Ovary (tissue), 9 donors: ENCODE measurements around the gene ANKMY1. TPM values are rescaled to one million over a fixed set of nuclear protein-coding genes. Genes with fewer than 3 reads are reported as not detected.

ENCODE experiments used
- DNase-seq, 5 donors: peaks; one replicate each; pipeline ENCODE4 v3.0.0-alpha.2; 2019 to 2020
- H3K27ac ChIP-seq, 2 donors: fragments of 200-600 bp; one replicate each; pipeline versions ENCODE4 v1.5.1 to v1.8.0; 2019 to 2022
- H3K27me3 ChIP-seq: fragments of 200-600 bp; one replicate; pipeline ENCODE4 v1.8.0; 2022
- H3K36me3 ChIP-seq: fragments of 200-600 bp; sonication (generic); one replicate; pipeline ENCODE4 v1.5.1; 2019
- H3K4me1 ChIP-seq: one replicate; pipeline ENCODE4 v1.8.1; 2013; ENCODE audit warnings: mild to moderate bottlenecking, moderate library complexity; ENCODE audit not compliant: insufficient read depth
- H3K4me3 ChIP-seq: fragments of 200-600 bp; sonication (generic); one replicate; pipeline ENCODE4 v1.5.1; 2017
- H3K9me3 ChIP-seq, 2 donors: fragments of 200-600 bp in 1 of 2; sonication (generic) in 1 of 2; one replicate each; pipeline versions ENCODE4 v1.5.1 to v1.8.1; 2013 to 2019; ENCODE audit warnings: mild to moderate bottlenecking in 1 of 2, moderate library complexity in 1 of 2
- EP300 ChIP-seq: sonication (generic); formaldehyde crosslinking; IDR thresholded peaks from one replicate; pipeline ENCODE4 v1.6.1; 2017; ENCODE audit warnings: antibody characterized with exemption
- POLR2A ChIP-seq: fragments of 450-650 bp; IDR thresholded peaks from one replicate; pipeline ENCODE4 v1.6.1; 2017; ENCODE audit warnings: antibody characterized with exemption, mild to moderate bottlenecking, moderate library complexity
- WGBS, 3 donors: extraction: QIAGEN DNeasy Blood & Tissue Kit in 1 of 3; methylation state at CpG; one replicate each; pipeline versions ENCODE4 v1.1.5 to v1.1.7; 2013 to 2017; 5-methylcytosine and 5-hydroxymethylcytosine counted together
- intact Hi-C, 4 donors: fragments of 100-400 bp; cut with DNase I; formaldehyde crosslinking; loops; one replicate each; pipeline versions ENCODE4 v1.11.0 to v1.15.1; 2022 to 2023
- polyA plus RNA-seq, 2 donors: library from polyadenylated mRNA; stranded (reverse); fragments of 200-250 nt in 1 of 2; fragments of 350-450 nt in 1 of 2; fragmentation: Illumina TruSeq in 1 of 2; extraction: RNeasy Lipid Tissue Mini Kit (QIAGEN cat#74804) in 1 of 2; gene quantifications; one replicate each; pipeline ENCODE4 v1.2.3, GENCODE V29; 2013 to 2014
- total RNA-seq, 7 donors: library from RNA; depleted of rRNA in 2 of 7; stranded (reverse); fragments of >200 nt in 2 of 7; fragmentation: NEBNext Ultra II Directional in 3 of 7; extraction: Animal tissue kit (Norgen Biotek cat#: 25700) in 3 of 7; gene quantifications; one replicate each; pipeline versions ENCODE4 v1.1.0 to v1.2.4, GENCODE V29; 2016 to 2023
- TF ChIP-seq, protein P1 (sequence below), 3 donors: fragments of 450-650 bp in 2 of 3; fragments of 200-600 bp in 1 of 3; IDR thresholded peaks; one replicate each; pipeline versions ENCODE4 v1.5.1 to v1.8.0; 2016 to 2022; ENCODE audit warnings: antibody characterized with exemption in 3 of 3, mild to moderate bottlenecking in 1 of 3
- donor health status: DM: no; HTN: no; CAD: no; lungs with moderate emphysema.
- donor health status: DM: no; HTN: no; CAD: no.
- donor health status: Bipolar disorder and iron deficiency.
- donor health status: DM: yes; HTN: yes; CAD: no.
- donor health status: DM: no; HTN: no; CAD: no.
- donor health status: DM: yes; HTN: yes; CAD: no.

The ANKMY1 gene
- total and polyA plus RNA-seq, 9 donors, result 11.5 to 24.2 (median 19.0) TPM

DNA sequence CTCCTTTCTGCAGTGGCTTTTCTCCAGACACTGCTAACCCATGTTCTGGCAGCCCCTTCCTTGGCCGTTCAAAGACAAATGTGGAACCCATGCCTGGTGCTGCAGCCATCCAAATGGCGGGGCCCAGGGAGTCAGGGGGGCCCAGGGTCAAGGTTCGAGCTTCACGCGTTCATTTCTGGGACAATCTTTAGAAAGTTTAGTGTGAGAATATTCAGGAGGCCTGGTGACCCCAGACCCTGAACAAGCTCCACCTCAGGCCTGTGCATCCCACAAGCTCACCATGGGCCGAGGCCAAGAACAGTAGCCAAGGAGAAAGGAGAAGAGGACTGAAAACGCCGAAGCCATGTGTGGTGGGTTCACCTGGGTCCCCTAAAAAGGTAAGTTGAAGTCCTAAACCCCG lies 54.4 kb downstream of the ANKMY1 start:
- no peaks in the 10 kb centered on the region for H3K9me3 ChIP-seq
- H3K4me1 ChIP-seq, result no peaks in the 10 kb centered on the region
- TF ChIP-seq POLR2A (no peak), EP300 (no peak)
- TF ChIP-seq, protein P1, sequence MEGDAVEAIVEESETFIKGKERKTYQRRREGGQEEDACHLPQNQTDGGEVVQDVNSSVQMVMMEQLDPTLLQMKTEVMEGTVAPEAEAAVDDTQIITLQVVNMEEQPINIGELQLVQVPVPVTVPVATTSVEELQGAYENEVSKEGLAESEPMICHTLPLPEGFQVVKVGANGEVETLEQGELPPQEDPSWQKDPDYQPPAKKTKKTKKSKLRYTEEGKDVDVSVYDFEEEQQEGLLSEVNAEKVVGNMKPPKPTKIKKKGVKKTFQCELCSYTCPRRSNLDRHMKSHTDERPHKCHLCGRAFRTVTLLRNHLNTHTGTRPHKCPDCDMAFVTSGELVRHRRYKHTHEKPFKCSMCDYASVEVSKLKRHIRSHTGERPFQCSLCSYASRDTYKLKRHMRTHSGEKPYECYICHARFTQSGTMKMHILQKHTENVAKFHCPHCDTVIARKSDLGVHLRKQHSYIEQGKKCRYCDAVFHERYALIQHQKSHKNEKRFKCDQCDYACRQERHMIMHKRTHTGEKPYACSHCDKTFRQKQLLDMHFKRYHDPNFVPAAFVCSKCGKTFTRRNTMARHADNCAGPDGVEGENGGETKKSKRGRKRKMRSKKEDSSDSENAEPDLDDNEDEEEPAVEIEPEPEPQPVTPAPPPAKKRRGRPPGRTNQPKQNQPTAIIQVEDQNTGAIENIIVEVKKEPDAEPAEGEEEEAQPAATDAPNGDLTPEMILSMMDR (IDR thresholded peaks at IDR 0.05), result no peak
- no peak for DNase-seq
- 94 to 97% (median 94%) methylated on average over 9 of the region's 9 CpGs for WGBS, 3 donors
- intact Hi-C loops, result loop anchor here in 1 of 4 donors (10.0 kb wide), 1 partner anchor 111 kb away; no protein-coding TSS in a partner anchor
- H3K27ac ChIP-seq, result no peak overlapping the region
- no peak overlapping the region for H3K4me3 ChIP-seq
- no peaks in the 10 kb centered on the region for H3K36me3 ChIP-seq
- H3K27me3 ChIP-seq, result no peaks in the 10 kb centered on the region

- Histone ChIP-seq H3K4me3 (no peak overlapping the region), H3K9me3 (no peaks in the 10 kb centered on the region), H3K36me3 (no peaks in the 10 kb centered on the region), H3K27me3 (no peaks in the 10 kb centered on the region), H3K27ac (no peak overlapping the region), H3K4me1 (no peaks in the 10 kb centered on the region)
- TF ChIP-seq, protein P1 (IDR thresholded peaks at IDR 0.05), result no peak
- TF ChIP-seq POLR2A (no peak), EP300 (no peak)
- intact Hi-C loops, result loop anchor here in 1 of 4 donors (10.0 kb wide), 1 partner anchor 112 kb away; no protein-coding TSS in a partner anchor
- DNase-seq, result no peak
- 83 to 91% (median 88%) methylated on average over 14 of the region's 14 CpGs for WGBS, 3 donors
Measured at GRCh38 chr2:240502430-240503121, 55.2 kb downstream of the ANKMY1 start.

DNA sequence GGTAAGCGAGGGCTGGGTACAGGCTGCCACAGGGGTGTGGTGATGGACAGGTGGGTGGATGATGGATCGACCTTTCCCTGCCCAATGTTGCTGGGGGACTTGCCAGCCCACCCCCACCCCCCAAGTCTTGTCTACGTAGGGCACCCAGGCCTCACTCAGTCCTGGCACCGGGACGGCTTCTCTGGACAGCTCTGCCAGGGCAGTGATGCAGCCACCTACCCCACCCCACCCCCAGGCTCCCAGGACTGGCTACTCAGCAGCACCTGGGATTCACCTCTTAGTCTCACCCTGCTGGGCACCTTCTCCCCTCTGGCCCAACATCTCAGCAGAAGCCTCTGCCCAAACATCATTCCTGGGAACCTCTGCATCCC lies 55.7 kb downstream of the ANKMY1 start:
- no peak overlapping the region for H3K4me3 ChIP-seq
- TF ChIP-seq, protein P1 (IDR thresholded peaks at IDR 0.05), result no peak
- TF ChIP-seq EP300, result no peak
- TF ChIP-seq POLR2A, result no peak
- no peaks in the 10 kb centered on the region for H3K36me3 ChIP-seq
- DNase-seq, result no peak
- no peaks in the 10 kb centered on the region for H3K9me3 ChIP-seq
- intact Hi-C loops, result loop anchor here in 1 of 4 donors (10.0 kb wide), 1 partner anchor 113 kb away; no protein-coding TSS in a partner anchor
- H3K4me1 ChIP-seq, result no peaks in the 10 kb centered on the region
- no peak overlapping the region for H3K27ac ChIP-seq
- WGBS, 3 donors, result 93 to 95% (median 94%) methylated on average over 5 of the region's 5 CpGs
- H3K27me3 ChIP-seq, result no peaks in the 10 kb centered on the region

DNA sequence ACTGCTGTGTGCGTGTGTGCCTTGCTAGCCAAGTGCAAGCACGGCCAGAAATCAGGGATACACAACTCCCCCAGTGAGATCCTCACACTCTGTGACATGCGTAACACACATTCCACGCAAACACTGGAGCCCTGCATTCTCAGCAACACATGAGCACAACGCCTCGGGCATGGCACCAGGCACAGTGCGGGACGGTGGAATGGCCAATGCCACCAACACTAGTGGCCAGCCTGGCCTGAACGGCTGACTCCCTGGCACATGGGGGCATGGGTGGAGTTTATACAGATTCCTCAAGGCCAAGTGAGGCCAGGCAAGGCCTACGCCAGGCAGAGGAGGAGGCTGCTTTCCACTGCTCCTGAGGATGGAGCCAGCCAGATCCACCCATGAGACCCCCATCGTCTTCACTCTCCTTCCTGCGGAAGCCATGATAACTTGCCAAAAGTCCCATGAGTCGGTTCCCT lies 56.2 kb downstream of the ANKMY1 start:
- no peak for DNase-seq
- Histone ChIP-seq H3K27ac (no peak overlapping the region), H3K27me3 (no peaks in the 10 kb centered on the region), H3K9me3 (no peaks in the 10 kb centered on the region), H3K4me1 (no peaks in the 10 kb centered on the region), H3K4me3 (no peak overlapping the region), H3K36me3 (no peaks in the 10 kb centered on the region)
- 85 to 92% (median 87%) methylated on average over 13 of the region's 13 CpGs for WGBS, 3 donors
- TF ChIP-seq, protein P1 (IDR thresholded peaks at IDR 0.05), result no peak
- no peak for TF ChIP-seq POLR2A
- no peak for TF ChIP-seq EP300
- intact Hi-C loops, result loop anchor here in 1 of 4 donors (10.0 kb wide), 1 partner anchor 113 kb away; no protein-coding TSS in a partner anchor
